ENCODE data around the gene CARD19.

DNA sequence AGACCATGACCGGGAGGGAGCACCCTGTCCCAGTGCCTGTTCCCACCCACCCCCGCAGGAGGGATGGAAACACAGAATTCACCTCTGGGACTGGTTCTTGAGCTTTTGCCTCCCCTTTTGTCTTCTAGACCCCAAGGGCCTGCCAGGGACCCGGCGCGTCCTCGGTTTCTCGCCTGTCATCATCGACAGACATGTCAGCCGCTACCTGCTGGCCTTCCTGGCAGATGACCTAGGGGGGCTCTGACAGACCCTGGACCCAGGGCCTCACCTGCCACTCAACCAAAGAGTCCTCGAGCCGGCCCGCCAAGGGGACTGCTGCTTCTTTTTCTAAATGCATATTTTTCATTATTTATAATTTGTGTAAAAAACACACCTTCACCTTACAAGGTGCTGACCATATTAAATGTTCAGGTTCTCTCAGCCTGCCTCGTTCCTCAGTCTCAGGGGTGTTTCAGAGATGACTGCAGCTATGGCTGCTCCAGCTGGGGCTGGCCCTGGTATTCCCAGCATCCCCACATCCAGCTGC is 16.9 kb downstream of the CARD19 start:
- TF ChIP-seq, protein P1, sequence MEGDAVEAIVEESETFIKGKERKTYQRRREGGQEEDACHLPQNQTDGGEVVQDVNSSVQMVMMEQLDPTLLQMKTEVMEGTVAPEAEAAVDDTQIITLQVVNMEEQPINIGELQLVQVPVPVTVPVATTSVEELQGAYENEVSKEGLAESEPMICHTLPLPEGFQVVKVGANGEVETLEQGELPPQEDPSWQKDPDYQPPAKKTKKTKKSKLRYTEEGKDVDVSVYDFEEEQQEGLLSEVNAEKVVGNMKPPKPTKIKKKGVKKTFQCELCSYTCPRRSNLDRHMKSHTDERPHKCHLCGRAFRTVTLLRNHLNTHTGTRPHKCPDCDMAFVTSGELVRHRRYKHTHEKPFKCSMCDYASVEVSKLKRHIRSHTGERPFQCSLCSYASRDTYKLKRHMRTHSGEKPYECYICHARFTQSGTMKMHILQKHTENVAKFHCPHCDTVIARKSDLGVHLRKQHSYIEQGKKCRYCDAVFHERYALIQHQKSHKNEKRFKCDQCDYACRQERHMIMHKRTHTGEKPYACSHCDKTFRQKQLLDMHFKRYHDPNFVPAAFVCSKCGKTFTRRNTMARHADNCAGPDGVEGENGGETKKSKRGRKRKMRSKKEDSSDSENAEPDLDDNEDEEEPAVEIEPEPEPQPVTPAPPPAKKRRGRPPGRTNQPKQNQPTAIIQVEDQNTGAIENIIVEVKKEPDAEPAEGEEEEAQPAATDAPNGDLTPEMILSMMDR (IDR thresholded peaks at IDR 0.05), result no peak
- TF ChIP-seq POLR2A (IDR thresholded peaks at IDR 0.05), result no peak
